NB4 (cell line): ENCODE results near the gene CA5B.

Experiments
- MYC ChIP-seq: IDR thresholded peaks from 2 replicates; pipeline ENCODE4 v1.6.1; 2011; ENCODE audit warnings: low read depth, low read length
- POLR2A ChIP-seq: IDR thresholded peaks from 2 replicates; pipeline ENCODE4 v1.6.1; 2011; ENCODE audit warnings: mild to moderate bottlenecking; ENCODE audit not compliant: insufficient read length; ENCODE audit errors: extremely low read depth
- TF ChIP-seq, protein P1 (sequence below): IDR thresholded peaks from one replicate; pipeline ENCODE4 v1.5.1; 2012; ENCODE audit warnings: low read depth, low read length
- TF ChIP-seq, protein P2 (sequence below): IDR thresholded peaks from 2 replicates; pipeline ENCODE4 v1.6.1; 2011; ENCODE audit warnings: low read depth, low read length

DNA sequence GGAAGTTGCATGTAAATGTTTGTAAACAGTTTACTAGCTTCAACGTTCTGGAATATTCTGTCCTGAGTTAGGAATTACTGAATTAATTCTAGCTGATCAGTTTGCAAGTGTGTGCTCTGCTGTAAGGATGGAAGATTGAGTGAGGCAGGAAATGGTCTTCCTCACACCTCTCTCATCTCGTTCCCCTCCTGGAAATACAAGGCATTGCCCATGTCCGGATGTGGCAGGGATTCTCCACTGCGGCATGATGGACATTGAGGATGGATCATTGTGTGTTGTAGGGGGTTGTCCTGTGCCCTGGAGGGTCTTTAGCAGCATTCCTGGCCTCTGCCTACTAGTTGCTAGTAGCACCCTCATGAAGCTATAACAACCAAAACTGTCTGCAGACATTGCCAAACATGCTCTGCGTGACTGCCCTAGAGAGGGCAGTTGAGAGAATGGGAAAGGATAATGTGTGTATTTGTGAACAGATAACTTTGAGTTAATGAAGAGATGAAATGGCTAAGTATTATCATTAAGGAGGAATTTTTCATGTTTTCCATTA, 12.6 kb downstream of the CA5B start:
- TF ChIP-seq, protein P1, sequence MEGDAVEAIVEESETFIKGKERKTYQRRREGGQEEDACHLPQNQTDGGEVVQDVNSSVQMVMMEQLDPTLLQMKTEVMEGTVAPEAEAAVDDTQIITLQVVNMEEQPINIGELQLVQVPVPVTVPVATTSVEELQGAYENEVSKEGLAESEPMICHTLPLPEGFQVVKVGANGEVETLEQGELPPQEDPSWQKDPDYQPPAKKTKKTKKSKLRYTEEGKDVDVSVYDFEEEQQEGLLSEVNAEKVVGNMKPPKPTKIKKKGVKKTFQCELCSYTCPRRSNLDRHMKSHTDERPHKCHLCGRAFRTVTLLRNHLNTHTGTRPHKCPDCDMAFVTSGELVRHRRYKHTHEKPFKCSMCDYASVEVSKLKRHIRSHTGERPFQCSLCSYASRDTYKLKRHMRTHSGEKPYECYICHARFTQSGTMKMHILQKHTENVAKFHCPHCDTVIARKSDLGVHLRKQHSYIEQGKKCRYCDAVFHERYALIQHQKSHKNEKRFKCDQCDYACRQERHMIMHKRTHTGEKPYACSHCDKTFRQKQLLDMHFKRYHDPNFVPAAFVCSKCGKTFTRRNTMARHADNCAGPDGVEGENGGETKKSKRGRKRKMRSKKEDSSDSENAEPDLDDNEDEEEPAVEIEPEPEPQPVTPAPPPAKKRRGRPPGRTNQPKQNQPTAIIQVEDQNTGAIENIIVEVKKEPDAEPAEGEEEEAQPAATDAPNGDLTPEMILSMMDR: no peak
- no peak for TF ChIP-seq POLR2A
- TF ChIP-seq MYC: no peak
- TF ChIP-seq, protein P2, sequence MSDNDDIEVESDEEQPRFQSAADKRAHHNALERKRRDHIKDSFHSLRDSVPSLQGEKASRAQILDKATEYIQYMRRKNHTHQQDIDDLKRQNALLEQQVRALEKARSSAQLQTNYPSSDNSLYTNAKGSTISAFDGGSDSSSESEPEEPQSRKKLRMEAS: no peak
